A549 (cell line): ENCODE measurements around the gene GMPR2. TPM values are rescaled to one million over a fixed set of nuclear protein-coding genes. Genes with fewer than 3 reads are reported as not detected.
A peak's percentile ranks its signal among the peaks of the same experiment; 100 is the strongest.
"Not testable (repeated sequence)": the region's sequence is repeated elsewhere in the genome, so short reads cannot be mapped to it uniquely, and the experiment has no call there.

ENCODE experiments used
- ATAC-seq, 2 experiments: fragments of 200-7000 bp in 1 of 2; fragments of >200 bp in 1 of 2; cut with Nextera tagmentation in 1 of 2; cut with Tn5 transposase in 1 of 2; 3 replicates each; pipeline versions ENCODE4 v1.8.0 to v1.9.1; 2018 to 2020; ENCODE audit warnings: mild to moderate bottlenecking in 1 of 2, moderate library complexity in 1 of 2
- CTCF ChIA-PET: fragments of 300-600 bp; sonication (Branson Sonifier 250); formaldehyde crosslinking; extraction: SDS; loops from one replicate; lab custom pipeline; 2021; ENCODE audit warnings: antibody characterized with exemption, inconsistent platforms; lab: Yijun Ruan, JAX
- POLR2A ChIA-PET: fragments of 350-600 bp; formaldehyde crosslinking; extraction: SDS; loops from one replicate; lab custom pipeline; 2021; ENCODE audit warnings: antibody characterized with exemption, inconsistent platforms; lab: Yijun Ruan, JAX
- DNase-seq, 2 experiments: peaks; one replicate each; pipeline versions ENCODE4 v3.0.0 to v3.0.0-alpha.2; 2011 to 2016; ENCODE audit warnings: low read depth in 1 of 2, low spot score in 1 of 2
- FAIRE-seq: peaks from 2 replicates; lab custom pipeline; 2011; peaks lifted over from hg19 to GRCh38; lab: Jason Lieb, UNC
- H3K27ac ChIP-seq, 2 experiments: fragments of >200 bp; sonication (Bioruptor Twin); formaldehyde crosslinking; 3 replicates each; pipeline ENCODE4 v1.5.1; 2016 to 2017
- H3K4me1 ChIP-seq: fragments of >200 bp; sonication (Bioruptor Twin); formaldehyde crosslinking; 3 replicates; pipeline ENCODE4 v1.6.1; 2016
- H3K4me2 ChIP-seq: fragments of >200 bp; sonication (Bioruptor Twin); formaldehyde crosslinking; 3 replicates; pipeline ENCODE4 v1.6.1; 2016
- H3K4me3 ChIP-seq: fragments of >200 bp; sonication (Bioruptor Twin); formaldehyde crosslinking; 3 replicates; pipeline ENCODE4 v1.5.1; 2016
- H3K9me3 ChIP-seq: fragments of >200 bp; sonication (Bioruptor Twin); formaldehyde crosslinking; 3 replicates; pipeline ENCODE4 v1.6.1; 2016
- HDAC2 ChIP-seq: fragments of 200-600 bp; sonication (generic); IDR thresholded peaks from 2 replicates; pipeline ENCODE4 v1.6.1; 2016
- HEYL ChIP-seq: fragments of 250-450 bp; sonication (Bioruptor Pico); IDR thresholded peaks from 2 replicates; pipeline ENCODE4 v1.8.0; 2021; ENCODE audit warnings: mild to moderate bottlenecking, moderate library complexity
- HOXB13 ChIP-seq: fragments of 250-450 bp; sonication (Bioruptor Pico); IDR thresholded peaks from 2 replicates; pipeline ENCODE4 v1.5.0; 2020; ENCODE audit warnings: low read depth, mild to moderate bottlenecking, moderate library complexity
- MAFK ChIP-seq: fragments of 450-650 bp; IDR thresholded peaks from 2 replicates; pipeline ENCODE4 v1.6.1; 2014; ENCODE audit not compliant: partially characterized antibody
- MAX ChIP-seq: IDR thresholded peaks from 2 replicates; pipeline ENCODE4 v1.6.1; 2012
- NPAS2 ChIP-seq: fragments of 250-450 bp; sonication (Bioruptor Pico); IDR thresholded peaks from 2 replicates; pipeline ENCODE4 v1.8.0; 2022; ENCODE audit warnings: mild to moderate bottlenecking, moderate library complexity, borderline replicate concordance
- RAD21 ChIP-seq, 2 experiments: fragments of >200 bp in 1 of 2; sonication (Bioruptor Twin) in 1 of 2; formaldehyde crosslinking in 1 of 2; IDR thresholded peaks in 1 of 2; conservative IDR thresholded peaks in 1 of 2; 2 replicates in 1 of 2; 3 replicates in 1 of 2; pipeline ENCODE4 v1.6.1; 2012 to 2018; ENCODE audit warnings: inconsistent platforms in 1 of 2
- RNF2 ChIP-seq: fragments of 200-600 bp; sonication (generic); IDR thresholded peaks from 2 replicates; pipeline ENCODE4 v1.6.1; 2016; ENCODE audit warnings: low read depth, mild to moderate bottlenecking, antibody characterized with exemption, moderate library complexity, borderline replicate concordance
- ZNF302 ChIP-seq: fragments of 250-450 bp; sonication (Bioruptor Pico); IDR thresholded peaks from 2 replicates; pipeline ENCODE4 v1.9.0; 2021; ENCODE audit warnings: inconsistent platforms, mild to moderate bottlenecking, moderate library complexity
- WGBS: methylation state at CpG from one replicate; pipeline ENCODE4 v1.1.6; 2017; ENCODE audit errors: missing lambda C conversion rate; 5-methylcytosine and 5-hydroxymethylcytosine counted together
- polyA plus RNA-seq, 4 experiments: library from polyadenylated mRNA; depleted of rRNA in 3 of 4; stranded (reverse); fragments of >200 nt; fragmentation: RNase III in 1 of 4; extraction: RNeasy Plus Mini Kit Qiagen cat#74134 plus additional on column Dnase treatment in 1 of 4; gene quantifications; 2 replicates in 3 of 4; 3 replicates in 1 of 4; pipeline ENCODE4 v1.2.3, GENCODE V29; 2011 to 2017

GMPR2 gene
- polyA plus RNA-seq, 2 of the 4 experiments (the other 2 are of a cell fraction) = 70.0 to 91.7 TPM

- Histone ChIP-seq H3K4me2 (no peak overlapping the region), H3K4me3 (no peak overlapping the region), H3K27ac (no peak overlapping the region), H3K9me3 (0 out of 3 replicates have a peak, but pooled peaks cover 3% of the 10 kb centered on the region), H3K4me1 (peaks cover 13% of the 10 kb centered on the region; the same call in 2 of the 3 replicates)
- ChIA-PET POLR2A (interaction anchor here (0.7 kb wide), 1 partner anchor 43 kb away, joined by 8 read pairs; no protein-coding TSS in a partner anchor), CTCF (interaction anchor here (1.3 kb wide), 1 partner anchor 43 kb away, joined by 3 read pairs; the partner anchor contains the start of gene TINF2)
- DNase-seq = no peak
- no peak for FAIRE-seq
- WGBS = 95% methylated on average over 7 of the region's 7 CpGs
- TF ChIP-seq MAX (no peak), HEYL (CRISPR knock-in tag) (no peak), HOXB13 (CRISPR knock-in tag) (no peak), ZNF302 (no peak), RNF2 (no peak), RAD21 (conservative IDR thresholded peaks at IDR 0.05 in 1 of 2, IDR thresholded peaks at IDR 0.05 in 1 of 2) (no peak)
- ATAC-seq = no peak
These were observed 33.8 kb upstream of the GMPR2 start for GRCh38 chr14:24198814-24199524.

- H3K9me3 ChIP-seq, H3K4me1 ChIP-seq, H3K4me2 ChIP-seq, H3K4me3 ChIP-seq, FAIRE-seq, ATAC-seq, CTCF ChIA-PET, H3K27ac ChIP-seq, DNase-seq, POLR2A ChIA-PET: not testable (repeated sequence)
- 93% methylated on average over 8 of the region's 8 CpGs for WGBS
These were observed 30.2 kb upstream of the GMPR2 start for GRCh38 chr14:24202538-24202937.

GRCh38 chr14:24203249-24203886 is 29.4 kb upstream of the GMPR2 start:
- CTCF ChIA-PET = interaction anchor here (0.7 to 1.1 kb wide), 2 partner anchors 8 to 113 kb away, joined by 3 read pairs; no protein-coding TSS in a partner anchor
- WGBS = 97% methylated on average over 16 of the region's 16 CpGs
- POLR2A ChIA-PET = interaction anchor here (4.0 kb wide), 1 partner anchor 8 kb away, joined by 16 read pairs; the partner anchor contains the start of gene TM9SF1

GRCh38 chr14:24204163-24205146 is 28.3 kb upstream of the GMPR2 start:
- Histone ChIP-seq H3K27ac (no peak overlapping the region), H3K4me3 (no peak overlapping the region), H3K4me1 (no peaks in the 10 kb centered on the region), H3K9me3 (0 out of 3 replicates have a peak, but pooled peaks cover 3% of the 10 kb centered on the region), H3K4me2 (no peak overlapping the region)
- no peak for DNase-seq
- WGBS = 94% methylated on average over 7 of the region's 7 CpGs
- CTCF ChIA-PET = interaction anchor here (0.7 to 1.4 kb wide), 3 partner anchors 9 to 114 kb away, joined by 3 to 5 read pairs (median 3); no protein-coding TSS in a partner anchor
- no peak for FAIRE-seq
- POLR2A ChIA-PET = interaction anchor here (4.0 kb wide), 1 partner anchor 9 kb away, joined by 16 read pairs; the partner anchor contains the start of gene TM9SF1
- TF ChIP-seq HDAC2 (no peak), HOXB13 (CRISPR knock-in tag) (no peak), NPAS2 (CRISPR knock-in tag) (no peak), MAFK (peak; percentile 80)
- ATAC-seq = peak in 1 of 2 experiments; percentile 23; a peak in 1 of 6 replicates

More at GRCh38 chr14:24203249-24203886, 29.4 kb upstream of the GMPR2 start:
- DNase-seq, H3K27ac ChIP-seq, FAIRE-seq, H3K9me3 ChIP-seq, H3K4me2 ChIP-seq, H3K4me3 ChIP-seq, ATAC-seq, H3K4me1 ChIP-seq: not testable (repeated sequence)
